Stromal cell of bone marrow (primary cell): Measurements from ENCODE around the gene MPG.
"Not testable (repeated sequence)": the region's sequence is repeated elsewhere in the genome, so short reads cannot be mapped to it uniquely, and the experiment has no call there.

Source experiments
- DNase-seq: peaks from one replicate; pipeline ENCODE4 v3.0.0-alpha.2; 2012; ENCODE audit warnings: low read depth

MPG gene

GRCh38 chr16:112153-112840 is 34.3 kb downstream of the MPG start:
- no peak for DNase-seq

- DNase-seq, result no peak
Observed at GRCh38 chr16:114327-114726, 36.3 kb downstream of the MPG start.

- DNase-seq, result no peak
Observed at GRCh38 chr16:116015-116414, 38.0 kb downstream of the MPG start.

- peak; percentile 4 for DNase-seq
Observed at GRCh38 chr16:117379-118365, 39.6 kb downstream of the MPG start.

GRCh38 chr16:118857-119256 is 40.8 kb downstream of the MPG start:
- no peak for DNase-seq

- DNase-seq, result no peak
Observed at GRCh38 chr16:119295-119694, 41.3 kb downstream of the MPG start.

- no peak for DNase-seq
Observed at GRCh38 chr16:119835-120491, 41.9 kb downstream of the MPG start.

GRCh38 chr16:120756-121155 is 42.7 kb downstream of the MPG start:
- DNase-seq, result no peak

- no peak for DNase-seq
Observed at GRCh38 chr16:122361-122760, 44.3 kb downstream of the MPG start.

GRCh38 chr16:123558-124350 is 45.7 kb downstream of the MPG start:
- DNase-seq, result not testable (repeated sequence)

GRCh38 chr16:125011-125410 is 47.0 kb downstream of the MPG start:
- DNase-seq, result no peak

- DNase-seq, result no peak
Observed at GRCh38 chr16:129075-129474, 51.0 kb downstream of the MPG start.

GRCh38 chr16:130533-131173 is 52.6 kb downstream of the MPG start:
- DNase-seq, result no peak

GRCh38 chr16:132120-132519 is 54.1 kb downstream of the MPG start:
- no peak for DNase-seq

- no peak for DNase-seq
Observed at GRCh38 chr16:133716-134115, 55.7 kb downstream of the MPG start.
